Inferior parietal cortex (tissue), 1 donor: ENCODE data around the gene SMARCD3.
A peak's percentile ranks its signal among the peaks of the same experiment; 100 is the strongest.

ENCODE experiments used
- DNase-seq: peaks from one replicate; pipeline ENCODE4 v3.0.0-alpha.2; 2016; ENCODE audit errors: extremely low spot score

The SMARCD3 gene

DNA sequence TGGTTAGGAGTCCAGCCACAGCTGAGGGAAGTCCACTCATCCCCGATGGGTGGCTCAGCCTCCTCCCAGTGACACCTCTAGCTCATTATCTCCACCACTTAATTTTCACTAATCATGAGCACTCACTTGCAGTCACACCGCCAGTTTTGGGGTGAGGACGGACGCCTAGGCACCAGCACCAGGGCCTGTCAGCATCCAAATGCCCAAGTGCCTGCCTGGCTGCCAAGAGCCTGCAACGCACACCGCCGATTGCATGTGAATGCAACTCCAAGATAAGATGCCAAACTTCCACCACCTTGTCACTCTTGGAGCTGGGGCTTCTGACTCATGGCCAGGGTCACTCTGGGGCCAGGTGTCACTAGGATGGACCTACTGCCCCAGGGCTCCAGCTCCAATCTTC lies 24.4 kb upstream of the SMARCD3 start:
- no peak for DNase-seq

DNA sequence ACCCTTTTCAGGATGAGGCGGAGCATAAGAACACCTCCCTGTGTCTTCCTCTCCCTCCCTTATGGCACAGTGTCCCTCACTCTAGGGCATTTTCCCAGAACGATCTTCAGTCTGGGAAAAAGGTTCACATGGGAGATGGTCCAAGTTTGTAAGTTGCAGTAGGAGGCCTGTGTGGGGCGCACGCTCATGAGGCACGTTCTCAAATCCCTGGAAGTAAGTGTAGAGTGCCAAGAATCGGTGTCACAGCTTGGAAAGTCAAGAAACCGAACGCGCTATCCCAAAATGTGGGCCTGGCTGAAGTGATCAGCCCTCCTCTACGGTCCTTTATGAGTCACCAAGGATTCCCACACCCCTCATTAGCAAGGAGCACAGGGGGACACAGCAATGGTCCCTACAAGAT lies 23.9 kb upstream of the SMARCD3 start:
- no peak for DNase-seq

DNA sequence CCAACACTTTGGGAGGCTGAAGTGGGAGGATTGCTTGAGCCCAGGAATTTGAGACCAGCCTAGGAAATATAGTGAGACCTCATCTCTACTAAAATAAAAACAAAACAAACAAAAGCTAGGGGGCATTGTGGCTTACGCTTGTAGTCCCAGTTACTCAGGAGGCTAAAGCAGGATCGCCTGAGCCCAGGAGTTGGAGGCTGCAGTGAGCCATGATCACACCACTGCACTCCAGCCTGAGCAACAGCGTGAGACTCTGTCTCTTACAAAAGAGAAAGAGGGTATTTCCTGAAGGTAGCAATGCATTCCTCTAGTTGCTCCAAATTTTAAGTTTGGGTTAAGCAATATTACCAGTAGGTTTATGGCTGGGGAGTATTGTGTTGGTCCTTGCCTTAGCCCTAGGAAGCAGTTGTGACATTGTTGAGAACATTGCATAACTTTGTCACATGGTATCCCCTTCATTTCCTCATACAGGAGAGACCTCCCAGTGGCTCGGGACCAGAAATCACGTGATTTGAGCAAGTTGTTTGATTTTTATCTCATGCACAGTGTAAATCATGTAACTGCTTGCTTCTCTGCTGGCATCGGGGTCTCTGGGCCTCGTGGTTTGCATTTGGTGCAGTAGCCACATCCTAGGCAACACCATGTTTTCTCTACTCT lies 23.3 kb upstream of the SMARCD3 start:
- DNase-seq: no peak

DNA sequence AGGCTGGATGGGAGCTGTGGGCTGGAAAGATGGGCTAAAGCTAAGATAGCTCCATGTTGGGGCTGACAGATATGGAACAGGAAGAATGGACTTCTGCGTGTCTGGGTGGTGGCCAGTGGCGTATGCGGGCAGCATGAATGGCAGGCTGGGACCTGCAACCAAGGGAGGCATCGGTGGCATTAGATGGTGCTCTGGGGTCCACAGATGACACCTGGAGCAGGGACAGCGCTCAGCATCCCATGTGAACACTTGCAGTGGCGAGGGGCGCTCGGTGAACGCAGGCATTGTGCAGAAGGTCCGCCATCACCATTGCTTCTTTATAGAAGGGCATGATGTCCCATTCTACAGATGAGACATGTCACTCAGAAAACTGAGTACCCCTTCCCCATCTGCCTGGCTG lies 21.0 kb upstream of the SMARCD3 start:
- no peak for DNase-seq

DNA sequence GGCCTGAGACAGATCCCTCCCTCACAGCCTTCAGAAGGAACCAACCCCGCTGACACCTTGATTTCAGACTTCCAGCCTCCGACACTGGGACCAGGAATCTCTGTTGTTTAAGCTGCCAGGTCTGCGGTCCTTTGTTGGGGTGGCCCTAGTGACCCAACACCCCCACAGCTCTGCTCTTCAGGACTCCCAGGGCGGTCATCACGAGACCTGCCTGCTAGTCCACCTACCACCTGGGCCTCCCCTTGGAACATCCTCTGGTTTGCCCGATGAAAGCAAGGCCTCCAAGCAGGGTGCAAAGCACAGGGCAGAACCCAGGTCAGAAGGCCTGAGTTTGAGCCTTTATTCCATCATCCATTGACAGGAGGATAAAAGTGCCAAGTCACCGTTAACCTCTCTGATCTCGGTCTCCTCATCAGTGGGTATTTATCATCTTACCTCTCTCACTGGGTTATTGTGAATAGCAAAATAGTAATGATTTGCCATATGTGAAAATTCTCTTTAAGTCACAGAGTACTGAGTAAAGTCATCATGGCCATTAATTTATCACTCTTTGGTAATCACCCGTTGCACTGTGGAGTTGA lies 16.9 kb upstream of the SMARCD3 start:
- no peak for DNase-seq

DNA sequence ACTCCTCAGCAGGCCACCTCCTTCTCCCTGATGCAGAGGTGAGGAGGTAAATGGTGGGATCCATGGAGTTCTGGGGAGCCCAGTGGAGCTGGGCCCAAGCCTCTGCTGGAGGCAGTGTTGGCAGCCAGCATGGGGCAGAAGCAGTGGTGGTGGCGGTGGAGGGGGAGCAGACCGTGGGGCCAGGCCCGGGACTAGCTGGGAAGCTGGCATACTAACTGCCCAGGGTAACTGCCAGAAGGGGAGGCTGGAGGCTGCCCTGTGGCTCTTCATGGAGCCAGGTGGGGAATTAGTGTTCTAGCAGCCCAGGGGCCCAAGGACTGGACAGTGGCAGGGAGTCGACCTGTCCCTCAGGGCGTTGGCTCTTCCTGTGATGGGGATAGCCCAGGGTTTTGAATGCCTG lies 16.1 kb upstream of the SMARCD3 start:
- DNase-seq: no peak

DNA sequence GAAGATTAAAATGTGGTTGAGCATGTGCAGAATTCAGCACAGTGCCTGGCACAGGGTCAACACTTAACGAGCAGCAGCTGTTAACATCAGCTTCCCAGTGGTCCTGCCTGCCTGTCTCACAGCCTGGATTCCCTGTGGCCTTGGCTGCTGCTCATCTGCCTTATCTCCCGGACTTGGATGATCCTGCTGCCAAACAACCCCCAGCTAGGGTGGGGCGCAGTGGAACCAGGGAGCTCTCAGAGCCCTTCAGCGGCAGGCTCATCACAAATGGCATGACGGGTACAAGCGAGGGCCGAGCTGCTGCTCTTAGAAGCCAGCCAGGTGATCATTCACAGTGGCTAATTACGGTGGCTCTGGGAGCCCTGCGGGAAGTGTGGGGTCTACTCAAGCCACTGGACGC lies 13.0 kb upstream of the SMARCD3 start:
- DNase-seq: no peak

DNA sequence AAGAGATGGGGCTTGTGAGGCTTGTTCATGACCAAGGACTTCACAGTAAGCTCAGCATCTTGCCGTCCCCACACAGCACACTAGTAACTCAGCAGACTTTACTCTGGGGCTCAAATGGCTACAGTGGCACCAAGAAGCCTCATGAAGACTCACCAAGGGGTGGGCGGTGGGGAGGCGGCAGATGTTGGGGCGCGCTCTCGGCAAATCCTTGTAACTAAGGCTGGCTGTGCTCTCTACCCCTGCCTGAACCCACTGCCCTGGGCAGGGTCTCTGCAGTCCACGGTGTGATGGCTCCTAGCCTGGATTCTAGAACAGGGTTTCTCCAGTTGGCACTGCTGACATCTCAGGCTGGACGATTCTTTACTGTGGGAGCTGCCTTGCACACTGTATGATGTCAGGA lies 12.4 kb upstream of the SMARCD3 start:
- no peak for DNase-seq

DNA sequence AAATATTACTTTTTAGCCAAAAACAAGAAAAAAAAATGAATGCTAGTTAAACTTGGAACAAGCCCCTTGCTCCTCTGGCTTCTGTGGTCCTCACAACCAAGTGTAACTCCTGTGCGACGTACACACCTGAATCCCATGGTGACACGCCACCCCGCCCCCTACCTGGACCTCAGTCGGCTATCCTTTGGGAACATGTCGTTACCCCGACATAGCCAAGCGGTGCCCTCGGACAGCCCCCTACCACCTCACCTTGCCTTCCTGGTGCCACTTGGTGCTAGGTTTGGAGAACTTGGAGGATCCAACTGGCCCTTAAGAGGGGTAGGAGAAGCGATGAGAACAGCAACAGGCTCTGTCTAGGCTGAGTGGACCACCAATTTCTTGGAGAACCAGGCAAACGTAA lies 12.0 kb upstream of the SMARCD3 start:
- no peak for DNase-seq

DNA sequence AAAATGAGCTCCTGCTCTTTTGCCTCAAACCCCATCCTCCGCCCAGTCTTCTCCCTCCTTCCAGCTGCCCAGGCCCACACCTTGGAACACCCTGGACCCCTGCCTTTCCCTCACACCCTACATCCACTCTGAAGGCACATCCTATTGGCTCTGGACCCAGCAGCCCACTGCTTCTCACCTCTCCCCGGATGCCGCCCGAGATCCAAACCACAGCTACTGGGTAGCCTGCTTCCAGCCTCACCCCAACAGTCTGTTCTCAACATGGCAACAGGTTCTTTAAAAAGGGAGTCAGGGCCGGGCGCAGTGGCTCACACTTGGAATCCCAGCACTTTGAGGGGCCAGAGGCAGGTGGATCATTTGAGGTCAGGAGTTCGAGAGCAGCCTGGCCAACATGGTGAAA lies 9.5 kb upstream of the SMARCD3 start:
- DNase-seq: no peak

DNA sequence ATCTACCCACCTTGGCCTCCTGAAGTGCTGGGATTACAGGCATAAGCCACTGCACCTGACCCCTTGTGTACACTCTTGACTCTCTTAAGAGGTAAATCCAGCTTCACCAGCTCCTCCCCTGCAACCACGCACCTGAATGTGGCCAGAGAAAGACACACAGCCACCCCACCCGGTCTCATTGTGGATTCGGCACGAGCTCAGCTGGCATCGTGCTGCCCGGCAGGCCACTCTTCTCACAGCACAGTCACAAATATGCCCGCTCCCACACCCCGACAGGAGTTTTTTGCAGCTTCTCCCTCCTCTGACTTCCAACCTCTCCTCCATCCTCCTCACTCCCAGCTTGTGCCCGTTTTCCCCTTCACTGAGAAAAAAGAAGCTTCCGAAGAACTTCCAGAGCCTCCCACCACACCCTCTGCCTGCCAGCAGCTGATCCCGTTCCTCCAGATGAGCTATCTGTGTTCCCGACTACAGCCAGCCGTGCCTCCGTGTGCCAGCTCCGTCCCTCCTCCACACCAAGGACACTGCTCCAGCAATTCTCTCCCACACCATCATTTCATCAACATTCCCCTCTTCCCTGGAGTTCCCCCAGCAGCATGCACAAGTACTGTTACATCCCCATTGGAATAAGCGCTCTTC lies 8.0 kb upstream of the SMARCD3 start:
- no peak for DNase-seq

DNA sequence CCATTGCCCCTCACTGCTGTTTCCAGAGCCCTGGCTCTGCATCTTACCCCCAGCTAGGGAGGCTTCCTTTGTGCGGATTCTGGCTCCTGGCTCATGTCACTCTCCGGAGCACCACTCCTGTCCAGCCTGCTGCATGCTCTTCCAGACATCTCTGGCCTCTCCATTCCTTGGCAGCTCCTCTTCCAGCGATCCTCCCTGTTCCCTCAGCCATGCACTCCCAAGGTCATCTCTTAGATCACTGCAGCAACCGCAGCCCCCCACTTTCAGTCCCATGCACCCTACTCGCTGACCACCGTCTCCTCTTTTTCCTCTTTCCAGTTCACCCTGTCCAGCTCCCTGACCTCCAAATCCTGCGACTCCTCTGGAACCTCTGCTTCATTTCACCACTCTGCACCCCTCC lies 6.9 kb upstream of the SMARCD3 start:
- no peak for DNase-seq

DNA sequence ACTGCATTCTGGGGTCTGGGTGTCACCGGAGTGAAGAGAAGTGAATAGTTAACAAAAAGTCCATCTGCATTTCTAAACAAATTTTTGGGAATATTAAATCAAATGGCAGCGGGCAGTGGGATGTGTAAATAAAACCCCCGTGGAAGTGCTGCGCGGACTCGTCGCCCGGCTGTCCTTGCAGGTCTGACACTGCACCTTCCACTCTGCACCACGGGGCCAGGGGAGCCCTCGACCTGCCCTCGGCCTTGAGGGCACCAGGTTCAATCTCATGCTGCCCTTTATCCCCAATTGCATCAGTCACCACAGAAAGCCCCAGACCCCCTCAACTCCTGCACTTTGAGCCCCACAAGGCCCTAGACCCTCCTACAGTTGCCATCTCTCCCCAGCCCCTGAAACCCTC lies 6.4 kb upstream of the SMARCD3 start:
- no peak for DNase-seq

DNA sequence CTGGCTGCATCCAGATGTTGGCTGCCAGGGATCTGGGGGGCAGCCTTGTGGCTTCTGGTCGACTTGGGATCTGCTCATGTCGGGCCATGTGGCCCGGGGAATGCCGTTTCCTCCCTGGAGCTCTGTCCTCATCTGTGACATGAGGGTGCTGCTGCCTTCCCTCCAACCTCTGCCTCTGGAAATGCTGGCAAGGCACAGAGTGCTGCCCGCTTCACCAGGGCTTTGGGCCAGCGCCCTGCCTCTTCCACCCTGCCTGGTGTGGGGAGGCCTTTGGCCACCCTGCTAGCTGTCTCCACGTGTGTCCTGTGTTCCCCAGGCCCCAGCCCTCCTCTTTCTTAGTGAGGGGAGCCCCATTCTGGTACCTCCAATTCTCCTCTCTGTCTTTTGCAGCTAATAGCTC lies 5.8 kb upstream of the SMARCD3 start:
- no peak for DNase-seq

DNA sequence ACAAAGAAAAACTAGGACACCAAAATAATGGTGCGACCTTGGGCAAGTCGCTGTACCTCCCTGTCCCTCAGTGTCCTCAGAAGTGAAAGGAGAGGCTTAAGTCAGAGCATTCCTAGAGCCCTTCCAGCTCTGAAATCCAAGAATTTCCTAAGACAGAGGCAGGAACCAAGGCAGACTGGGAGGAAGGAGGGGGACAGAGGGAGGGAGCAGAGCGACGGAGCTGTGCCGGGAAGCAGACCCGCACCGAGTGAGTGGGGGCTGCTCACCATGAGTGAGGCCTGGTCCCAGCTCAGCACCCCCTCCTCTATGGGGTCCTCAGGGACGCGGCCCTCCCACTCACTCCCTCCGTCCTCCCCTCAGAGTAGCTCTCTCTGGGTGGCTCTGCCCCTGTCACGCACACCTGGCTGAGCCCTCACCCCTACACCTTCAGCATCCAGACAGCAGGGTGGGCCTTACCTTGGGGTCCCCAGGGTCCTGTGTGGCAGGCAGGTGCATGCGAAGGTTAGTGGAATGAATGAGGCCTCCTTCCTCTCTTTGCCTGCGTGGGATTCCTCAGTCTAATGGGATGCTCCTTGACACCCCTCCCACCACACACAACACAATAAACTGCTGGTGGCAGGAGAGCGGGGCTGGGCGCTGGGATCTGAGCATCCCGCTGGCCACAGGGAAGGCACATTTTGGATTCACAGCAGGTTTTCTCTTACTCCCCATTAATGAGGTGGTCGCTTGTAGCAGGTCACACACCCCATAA lies 4.6 kb upstream of the SMARCD3 start:
- DNase-seq: no peak

DNA sequence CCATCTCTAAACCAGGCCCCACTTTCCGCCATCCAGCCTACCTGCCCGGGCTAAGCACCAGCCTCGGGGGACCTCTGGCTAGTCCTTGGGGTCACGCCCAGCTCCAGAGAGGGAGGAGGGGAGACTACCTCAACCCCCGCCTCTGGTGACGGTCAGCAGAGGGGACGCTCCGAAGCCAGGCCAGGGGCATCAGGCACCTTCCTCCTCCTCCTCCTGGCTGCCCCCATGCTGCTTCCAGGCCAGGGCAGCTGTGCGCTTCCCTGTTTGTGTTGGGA lies 4.0 kb upstream of the SMARCD3 start:
- DNase-seq: no peak

DNA sequence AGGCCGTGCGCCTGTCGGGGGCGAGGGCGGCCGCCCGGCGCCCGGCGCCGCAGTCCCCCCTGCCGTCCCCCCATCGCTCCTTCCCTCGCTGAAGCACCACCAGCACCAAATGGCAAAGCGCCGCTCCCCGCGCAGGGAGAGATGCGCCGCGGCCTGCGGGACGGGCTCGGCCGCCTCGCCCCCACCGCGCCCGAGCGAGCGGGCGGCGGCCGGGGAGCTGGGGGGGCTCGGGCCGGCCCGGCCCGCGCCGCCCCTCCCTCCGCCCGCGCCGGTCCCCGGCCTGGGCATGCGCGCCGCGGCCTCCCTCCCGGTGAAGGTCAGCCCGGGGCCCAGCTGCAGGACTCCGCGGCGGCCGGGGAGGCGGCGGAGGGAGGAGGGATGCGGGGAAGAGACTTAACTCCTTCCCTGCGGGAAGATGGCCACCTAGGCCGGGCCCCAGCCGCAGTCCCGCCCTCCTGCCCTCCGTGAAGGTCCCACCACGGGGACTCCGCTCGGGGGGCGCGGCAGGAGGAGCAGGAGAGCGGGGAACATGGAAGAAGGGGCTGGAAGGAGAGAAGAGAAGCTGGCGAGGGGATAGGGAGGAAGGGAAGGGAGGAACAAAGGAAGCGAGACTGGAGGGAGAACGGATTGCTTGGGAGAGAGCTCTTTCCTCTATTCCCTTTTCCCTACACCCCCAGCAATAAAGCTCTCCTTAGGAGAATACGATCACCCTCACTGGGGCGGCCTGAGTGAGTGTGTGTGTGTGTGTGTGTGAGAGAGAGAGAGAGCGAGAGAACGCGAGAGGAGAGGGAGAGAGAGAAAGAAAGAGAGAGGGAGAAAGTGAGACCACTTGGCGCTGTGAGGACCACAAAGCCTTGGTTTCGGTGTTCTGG lies 3.4 kb upstream of the SMARCD3 start:
- peak; percentile 66 for DNase-seq

DNA sequence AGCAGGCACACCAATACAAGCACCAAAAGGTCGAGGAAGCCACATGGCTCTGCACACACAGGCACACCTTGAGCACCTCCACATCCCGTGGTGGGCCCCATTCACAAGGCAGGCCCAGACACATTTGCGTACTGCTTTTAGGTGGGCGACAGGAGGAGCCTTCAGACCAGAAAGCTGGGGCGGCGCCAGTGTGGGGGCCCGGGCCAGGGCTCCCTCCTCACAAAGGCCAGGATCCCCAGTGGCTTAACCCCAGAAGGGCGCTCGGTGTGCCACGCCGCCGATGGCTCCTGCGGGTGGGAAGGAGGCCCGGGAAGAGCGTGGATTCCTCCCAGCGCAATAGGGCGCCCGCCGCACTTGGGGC lies 2.8 kb upstream of the SMARCD3 start:
- no peak for DNase-seq

DNA sequence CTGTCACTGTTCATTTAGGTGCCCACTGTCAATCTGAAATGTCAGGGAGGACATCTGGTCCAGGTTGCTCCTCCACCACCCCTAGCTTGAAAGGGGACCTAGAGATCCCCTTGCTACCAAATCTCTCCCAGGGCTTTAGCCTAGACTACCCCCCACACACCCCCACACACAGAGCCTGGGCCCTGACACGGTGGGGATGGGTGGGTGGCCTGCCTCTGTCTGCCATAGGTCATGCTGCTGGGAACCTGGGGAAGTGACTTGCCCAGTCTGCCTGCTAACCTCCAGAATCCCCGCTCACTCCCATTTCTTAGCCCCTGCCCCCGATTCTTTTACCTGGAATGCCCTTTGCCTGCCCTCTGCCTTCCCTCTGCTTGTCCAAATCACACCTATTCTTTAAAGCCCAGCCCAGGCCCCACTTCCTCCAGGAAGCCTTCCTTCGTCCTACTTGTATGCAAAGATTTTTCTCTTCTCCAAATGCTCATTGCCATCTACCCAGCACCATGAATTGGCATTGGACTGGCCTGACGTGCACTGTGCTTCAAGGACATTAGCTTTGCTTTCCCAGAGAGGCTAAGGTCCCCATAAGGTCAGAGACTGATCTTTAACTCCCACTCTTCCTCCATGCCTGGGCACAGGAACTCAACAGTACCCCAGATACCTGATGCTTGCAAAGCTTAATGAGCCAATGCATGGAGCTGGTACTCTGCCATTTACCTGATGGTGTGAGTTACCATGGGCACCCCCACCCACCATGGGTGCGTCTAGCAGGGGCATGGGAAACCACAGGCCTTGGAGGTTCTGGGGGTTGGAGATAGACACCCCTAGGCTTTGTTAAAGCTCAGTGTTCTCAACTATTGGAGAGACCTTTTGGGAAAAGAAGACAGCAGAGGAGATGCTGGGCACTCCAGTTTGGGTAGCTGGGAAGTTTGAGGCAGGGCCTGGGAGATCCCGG lies 2.0 kb upstream of the SMARCD3 start:
- no peak for DNase-seq

DNA sequence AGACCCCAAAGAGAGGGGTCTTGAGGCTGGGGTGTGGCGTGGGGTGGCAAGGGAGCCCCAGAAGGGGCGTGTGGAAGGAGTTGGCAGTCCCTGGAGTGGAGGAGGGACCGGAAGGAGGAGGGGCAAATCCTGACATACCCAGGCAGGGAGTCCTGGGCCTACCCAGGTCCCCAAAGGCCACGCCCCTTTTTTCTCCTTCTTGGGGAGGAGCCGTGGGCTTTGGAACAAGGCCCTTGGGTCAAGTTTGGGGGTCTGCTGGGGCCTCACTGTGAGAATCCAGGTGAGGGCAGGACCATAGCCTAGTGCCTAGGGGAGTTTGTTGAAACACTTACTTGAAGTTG lies 1.2 kb upstream of the SMARCD3 start:
- DNase-seq: no peak

DNA sequence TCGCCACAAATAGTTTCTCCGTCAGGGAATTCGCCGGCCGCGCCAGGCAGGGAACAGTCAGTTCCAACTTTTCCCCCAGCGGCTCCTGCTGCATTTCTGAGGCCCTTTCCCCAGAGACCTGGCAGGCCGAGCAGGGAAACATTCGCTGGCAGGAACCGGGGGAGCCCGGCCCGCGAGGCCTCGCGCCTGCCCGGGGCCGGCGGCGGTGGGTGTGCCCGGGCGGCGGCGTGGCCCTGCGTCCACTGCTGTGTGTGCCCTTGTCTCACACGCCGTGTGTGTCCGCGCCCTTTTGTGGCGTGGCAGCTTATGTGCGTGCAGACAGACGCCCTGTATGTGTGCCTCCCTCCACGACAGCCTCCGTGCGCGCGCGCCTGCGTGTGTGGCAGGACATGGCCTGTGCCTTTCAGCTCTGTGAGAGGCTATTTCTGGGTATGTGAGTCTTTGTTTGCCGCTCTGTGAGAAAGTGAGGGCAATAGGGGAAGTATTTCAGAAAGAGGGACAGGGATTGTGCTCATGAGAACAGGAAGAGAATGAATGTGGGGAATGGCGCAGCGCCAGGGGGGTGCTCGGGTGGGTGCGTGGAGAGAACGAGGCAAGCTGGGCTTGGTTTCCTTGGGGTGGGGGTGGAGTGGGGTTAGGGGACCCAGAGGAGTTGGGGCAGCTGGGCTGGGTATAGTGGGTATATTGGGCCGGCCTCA lies 689 bp upstream of the SMARCD3 start:
- peak; percentile 49 for DNase-seq
